GM21786 (cell line): ENCODE data around the gene PCYOX1L.

ENCODE experiments used
- ATAC-seq: cut with Tn5 transposase; IDR thresholded peaks from one replicate; pipeline ENCODE4 v1.9.1; 2021; ENCODE audit not compliant: unreplicated experiment

Gene PCYOX1L

DNA sequence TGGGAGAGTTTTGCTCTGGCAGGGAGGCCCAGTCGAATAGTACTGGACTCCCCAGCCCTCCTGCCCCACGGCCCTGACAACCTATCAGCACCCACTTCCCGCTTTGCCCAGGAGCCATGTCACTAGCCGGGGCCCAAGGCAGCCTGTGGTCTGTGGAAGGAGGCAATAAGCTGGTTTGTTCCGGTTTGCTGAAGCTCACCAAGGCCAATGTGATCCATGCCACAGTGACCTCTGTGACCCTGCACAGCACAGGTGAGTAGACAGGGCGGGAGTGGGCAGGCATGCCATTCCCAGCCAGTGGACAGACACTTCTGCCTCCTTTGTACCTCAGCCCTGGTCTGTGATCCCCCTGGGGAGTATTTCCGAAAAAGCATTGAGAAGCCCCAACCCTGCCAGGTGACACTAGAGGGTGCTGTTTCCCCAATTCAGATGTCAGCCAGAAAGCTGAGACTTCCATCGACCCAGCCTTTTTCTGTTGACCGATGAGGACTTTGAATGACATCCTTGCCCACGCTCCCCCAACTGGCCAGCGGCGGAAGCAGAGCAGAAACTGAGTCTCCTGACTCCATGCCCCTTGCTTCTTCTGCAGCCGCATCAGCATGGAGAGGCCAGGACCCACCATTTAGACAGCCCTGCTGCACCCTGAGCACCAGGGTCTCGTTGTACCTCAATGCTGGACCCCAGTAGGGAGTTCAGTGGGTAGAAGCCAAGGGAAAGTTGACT is 9.6 kb downstream of the PCYOX1L start:
- ATAC-seq: peak; percentile 80

- ATAC-seq: no peak
Measured at GRCh38 chr5:149367972-149368645, 10.3 kb downstream of the PCYOX1L start.

DNA sequence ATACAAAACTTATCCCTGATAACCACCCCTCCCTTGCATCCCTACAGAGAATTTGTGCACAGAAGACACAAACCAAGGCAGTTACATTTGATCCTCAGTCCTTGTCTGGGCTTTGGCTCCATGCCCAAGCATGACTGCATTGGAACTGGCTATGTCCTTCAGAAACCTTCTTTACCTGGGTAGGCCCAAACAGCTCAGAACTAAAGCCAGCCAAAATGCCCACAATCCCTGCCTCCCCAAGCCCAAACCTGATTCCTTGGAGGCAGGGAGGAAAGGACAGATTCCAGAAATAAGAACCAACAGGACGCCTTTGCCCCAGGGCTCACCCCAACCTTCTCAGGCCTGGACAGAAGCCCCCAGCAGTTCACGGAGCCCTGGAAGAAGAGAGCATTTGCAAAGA is 13.0 kb downstream of the PCYOX1L start:
- ATAC-seq: no peak

- peak; percentile 84 for ATAC-seq
Measured at GRCh38 chr5:149371296-149371962, 13.6 kb downstream of the PCYOX1L start.

DNA sequence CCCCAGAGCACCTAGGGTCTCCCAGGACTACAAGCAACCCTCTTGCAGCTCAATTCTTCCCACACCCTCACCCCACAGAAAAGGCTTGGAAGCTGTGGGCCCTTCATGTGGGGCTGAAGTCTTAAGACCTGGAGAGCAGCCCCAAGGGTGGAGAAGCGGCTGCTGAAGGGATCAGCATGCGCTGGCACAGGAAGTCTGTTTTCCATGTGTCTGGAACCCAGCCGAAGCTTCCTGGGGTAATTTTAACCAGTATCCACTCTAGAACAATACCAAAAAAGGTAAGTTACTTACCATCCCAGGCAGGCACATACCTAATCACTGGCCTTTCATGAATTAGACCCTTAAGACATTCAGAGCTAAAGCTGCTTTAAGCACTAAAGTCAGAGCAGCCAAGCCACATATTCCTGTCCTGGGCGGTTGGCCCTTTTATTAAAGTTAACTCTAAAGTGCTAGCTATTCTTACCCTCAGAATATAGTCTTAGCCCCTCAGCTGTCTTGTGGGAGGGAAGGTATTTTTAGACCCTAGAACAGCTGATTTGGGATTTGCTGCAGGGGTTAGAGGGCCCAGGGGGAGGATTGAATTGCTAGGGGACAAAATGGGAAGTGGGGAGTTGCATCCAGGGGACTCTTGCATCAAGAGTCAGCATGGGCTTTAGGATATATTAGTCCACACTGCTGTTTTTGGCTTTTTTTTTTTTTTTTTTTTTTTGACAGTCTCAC is 14.4 kb downstream of the PCYOX1L start:
- ATAC-seq: no peak

GRCh38 chr5:149372932-149373331 is 15.1 kb downstream of the PCYOX1L start:
- ATAC-seq: no peak

- no peak for ATAC-seq
Measured at GRCh38 chr5:149374303-149374702, 16.5 kb downstream of the PCYOX1L start.

GRCh38 chr5:149374801-149375200 is 17.0 kb downstream of the PCYOX1L start:
- ATAC-seq: no peak

DNA sequence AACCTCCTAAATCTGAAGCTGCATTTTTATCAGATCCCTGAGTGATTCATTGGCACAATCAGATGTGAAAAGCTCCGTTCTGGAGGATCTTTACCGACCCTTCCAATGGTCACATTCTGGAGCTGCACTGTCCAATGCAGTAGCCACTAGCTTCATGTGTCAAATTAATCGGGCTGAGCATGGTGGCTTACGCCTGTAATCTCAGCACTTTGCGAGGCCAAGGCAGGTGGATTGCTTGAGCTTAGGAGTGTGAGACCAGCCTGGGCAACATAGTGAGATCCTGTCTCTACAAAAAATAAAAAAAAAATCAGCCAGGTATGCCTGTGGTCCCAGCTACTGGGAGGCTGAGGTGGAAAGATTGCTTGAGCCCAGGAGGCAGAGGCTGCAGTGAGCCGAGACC is 17.6 kb downstream of the PCYOX1L start:
- no peak for ATAC-seq

- ATAC-seq: no peak
Measured at GRCh38 chr5:149376104-149376503, 18.3 kb downstream of the PCYOX1L start.

DNA sequence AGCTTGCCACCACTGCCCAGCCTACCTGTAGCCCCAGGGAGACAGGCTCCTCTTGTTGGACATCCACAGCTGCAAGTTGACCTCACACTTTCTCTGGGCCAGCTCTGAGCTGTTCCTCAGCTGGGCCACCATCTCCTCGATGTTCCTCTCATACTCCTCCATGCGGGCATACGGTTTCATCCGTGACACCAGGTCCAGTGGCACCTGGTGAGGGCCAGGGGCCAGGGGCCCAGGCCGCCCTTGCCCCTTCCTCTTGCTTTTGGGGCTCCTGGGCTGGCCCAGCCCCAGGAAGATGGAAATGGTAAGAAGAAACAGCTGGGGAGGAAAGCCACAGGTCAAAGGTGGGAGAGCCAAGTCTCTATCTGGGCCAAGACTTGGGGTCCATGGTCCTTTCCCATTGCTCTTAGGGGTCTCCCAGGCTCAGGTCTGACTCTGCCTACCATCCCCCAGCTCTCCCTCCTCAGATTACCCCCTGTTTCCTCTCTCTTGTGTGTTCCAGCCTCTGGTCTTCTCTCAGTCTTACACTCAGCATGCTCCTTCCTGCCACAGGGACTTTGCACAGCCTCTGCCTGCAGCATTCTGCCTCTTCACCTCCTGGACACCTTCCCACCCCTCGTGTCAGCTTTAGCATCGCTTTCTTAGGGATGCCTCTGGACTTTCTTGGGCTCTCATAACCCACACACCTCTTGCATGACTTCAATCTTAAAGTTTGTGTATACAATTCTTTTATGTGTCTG is 19.0 kb downstream of the PCYOX1L start:
- ATAC-seq: no peak

- no peak for ATAC-seq
Measured at GRCh38 chr5:149378241-149378820, 20.5 kb downstream of the PCYOX1L start.

DNA sequence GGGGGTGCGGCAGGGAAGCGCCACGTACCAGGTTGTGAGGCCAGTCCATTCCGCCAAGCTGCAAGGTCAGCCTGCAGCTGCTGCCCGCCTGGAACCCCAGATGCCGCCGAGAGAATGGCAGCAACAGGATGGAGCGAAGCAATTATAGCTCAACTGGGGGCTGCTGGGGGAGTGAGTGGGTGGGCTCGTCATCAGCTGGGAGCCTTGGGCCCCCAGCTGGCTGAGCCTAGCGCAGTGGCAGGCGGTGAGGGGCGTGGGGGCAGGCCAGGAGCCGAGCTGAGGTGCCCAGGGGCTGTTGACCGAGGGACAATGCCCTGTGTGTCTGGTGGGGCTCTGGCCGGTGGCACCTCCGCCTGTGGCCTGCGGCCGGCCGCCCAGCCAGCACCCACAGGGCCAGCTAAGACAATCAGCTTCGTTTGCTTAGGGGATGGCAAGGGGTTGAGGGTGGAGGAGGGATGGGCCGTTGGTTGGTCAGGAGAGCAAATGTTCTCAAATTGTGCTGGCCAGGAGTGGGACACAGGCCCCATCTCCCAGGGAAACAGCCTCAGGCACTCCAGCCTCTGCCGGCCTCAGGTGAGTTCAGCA is 21.4 kb downstream of the PCYOX1L start, which contains the start of gene IL17B:
Gene IL17B, minus strand, starts transcription at position 116 of the 585 bp plus-strand sequence. Its CDS starts 67 bp downstream, at position 49.
- no peak for ATAC-seq

- no peak for ATAC-seq
Measured at GRCh38 chr5:149379818-149380374, 22.1 kb downstream of the PCYOX1L start.

DNA sequence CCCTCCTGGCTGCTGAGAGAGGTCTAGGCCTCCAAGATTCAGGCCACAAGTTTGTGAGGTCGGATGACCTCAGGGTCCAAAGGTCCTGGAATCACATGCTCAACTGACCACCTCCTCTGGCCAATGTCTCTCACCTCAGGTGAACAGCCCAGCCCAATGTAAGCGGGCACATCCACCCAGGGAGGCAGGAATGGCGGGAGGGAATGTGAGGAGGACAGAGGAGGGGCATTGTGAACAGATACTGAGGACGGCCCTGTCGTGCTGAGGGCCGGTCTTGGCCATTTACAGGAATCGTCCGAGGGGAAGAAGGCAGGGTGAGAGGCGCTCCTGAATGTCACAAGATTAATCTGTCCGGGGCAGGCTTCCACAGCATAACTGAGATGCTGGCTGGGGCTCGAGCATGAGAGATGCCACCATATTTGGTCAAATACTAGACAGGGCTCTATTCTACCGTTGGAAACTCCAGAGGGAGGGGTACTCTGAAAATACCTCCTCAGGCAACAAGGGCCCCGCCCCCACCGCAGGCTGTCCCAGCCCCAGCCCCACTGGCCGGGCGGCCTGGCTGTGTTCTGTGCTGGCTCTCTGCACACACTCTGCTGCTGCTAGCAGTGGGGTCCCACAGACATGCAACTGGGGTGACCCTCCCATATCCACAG is 22.7 kb downstream of the PCYOX1L start:
- no peak for ATAC-seq

GRCh38 chr5:149381261-149381985 is 23.6 kb downstream of the PCYOX1L start:
- peak; percentile 19 for ATAC-seq

DNA sequence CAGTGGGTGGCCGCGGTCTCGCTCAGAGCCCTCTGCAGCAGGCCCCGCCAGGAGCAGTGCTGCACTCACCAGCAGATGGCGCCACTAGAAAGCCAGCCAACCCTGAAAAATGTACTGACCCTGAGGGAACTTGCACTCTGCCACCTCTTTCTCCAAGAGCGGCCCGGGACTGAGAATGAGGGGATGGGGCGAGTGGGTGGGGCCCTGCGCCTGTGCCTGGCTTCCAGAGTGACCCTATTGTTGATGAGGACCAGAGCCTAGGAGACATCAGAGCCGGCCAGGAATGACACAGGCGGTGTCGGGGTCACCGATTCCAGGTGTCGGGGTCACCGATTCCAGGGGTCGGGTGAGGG is 24.1 kb downstream of the PCYOX1L start:
- peak; percentile 58 for ATAC-seq

DNA sequence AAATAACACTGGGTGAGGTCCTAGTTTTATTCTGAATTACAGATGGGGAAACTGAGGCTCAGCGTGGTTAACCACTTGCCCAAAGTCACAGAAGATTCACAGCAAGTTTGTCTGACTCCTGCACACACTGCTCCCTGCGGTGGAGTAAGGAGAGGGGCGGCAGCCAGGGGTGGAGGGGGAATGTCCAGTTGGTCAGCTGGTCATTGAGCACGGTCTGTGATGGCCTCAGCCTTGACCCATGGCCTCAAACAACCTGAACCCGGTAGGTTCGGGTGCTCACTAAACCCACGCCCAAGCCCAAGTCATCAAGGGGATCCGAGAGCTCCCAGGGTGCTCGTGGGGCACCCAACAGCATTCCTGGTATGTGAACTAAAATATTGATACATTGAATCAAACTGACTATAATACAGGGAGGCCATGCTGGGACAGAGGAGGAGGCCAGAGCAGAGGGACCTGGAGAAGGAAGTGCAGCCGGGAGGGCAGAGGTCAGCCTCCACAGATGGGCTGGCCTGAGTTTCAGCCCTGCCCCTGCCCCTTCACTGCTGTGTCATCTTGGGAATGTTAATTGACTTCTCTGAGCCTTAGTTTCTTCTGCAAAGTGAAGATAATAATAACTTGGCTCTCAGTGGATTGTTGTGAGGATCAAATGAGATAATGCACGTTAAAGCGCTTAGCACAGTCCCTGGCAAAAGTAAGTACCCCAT is 24.8 kb downstream of the PCYOX1L start:
- ATAC-seq: no peak
